ENCODE results near the gene SLC15A5. TPM values are rescaled to one million over a fixed set of nuclear protein-coding genes. Genes with fewer than 3 reads are reported as not detected.

Gene SLC15A5
- total RNA-seq, 2 donors from 2014 or later: not detected

DNA sequence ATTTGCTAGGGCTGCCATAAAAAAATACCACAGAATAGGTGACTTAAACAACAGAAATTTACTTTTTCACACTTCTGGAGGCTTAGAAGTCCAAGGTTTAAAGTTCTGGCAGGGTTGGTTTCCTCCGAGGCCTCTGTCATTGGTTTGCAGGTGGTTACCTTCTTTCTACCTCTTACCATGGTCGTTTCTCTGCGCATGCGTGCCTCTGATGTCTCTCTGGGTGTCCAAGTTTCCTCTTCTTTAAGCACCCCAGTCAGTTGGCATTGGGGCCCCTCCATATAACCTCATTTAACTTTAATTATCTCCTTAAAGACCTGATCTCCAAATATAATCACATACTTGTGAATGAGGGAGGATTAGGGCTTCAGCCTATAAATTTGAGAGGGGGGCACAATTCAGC lies 103.2 kb downstream of the SLC15A5 start:
- Histone ChIP-seq H3K27me3 (no peaks in the 10 kb centered on the region), H3K27ac (no peak overlapping the region), H3K4me3 (no peak overlapping the region), H3K9me3 (no peaks in the 10 kb centered on the region), H3K36me3 (no peaks in the 10 kb centered on the region), H3K4me1 (no peaks in the 10 kb centered on the region)
- DNase-seq (ENCODE audit: low spot score): no peak
- TF ChIP-seq, protein P1, sequence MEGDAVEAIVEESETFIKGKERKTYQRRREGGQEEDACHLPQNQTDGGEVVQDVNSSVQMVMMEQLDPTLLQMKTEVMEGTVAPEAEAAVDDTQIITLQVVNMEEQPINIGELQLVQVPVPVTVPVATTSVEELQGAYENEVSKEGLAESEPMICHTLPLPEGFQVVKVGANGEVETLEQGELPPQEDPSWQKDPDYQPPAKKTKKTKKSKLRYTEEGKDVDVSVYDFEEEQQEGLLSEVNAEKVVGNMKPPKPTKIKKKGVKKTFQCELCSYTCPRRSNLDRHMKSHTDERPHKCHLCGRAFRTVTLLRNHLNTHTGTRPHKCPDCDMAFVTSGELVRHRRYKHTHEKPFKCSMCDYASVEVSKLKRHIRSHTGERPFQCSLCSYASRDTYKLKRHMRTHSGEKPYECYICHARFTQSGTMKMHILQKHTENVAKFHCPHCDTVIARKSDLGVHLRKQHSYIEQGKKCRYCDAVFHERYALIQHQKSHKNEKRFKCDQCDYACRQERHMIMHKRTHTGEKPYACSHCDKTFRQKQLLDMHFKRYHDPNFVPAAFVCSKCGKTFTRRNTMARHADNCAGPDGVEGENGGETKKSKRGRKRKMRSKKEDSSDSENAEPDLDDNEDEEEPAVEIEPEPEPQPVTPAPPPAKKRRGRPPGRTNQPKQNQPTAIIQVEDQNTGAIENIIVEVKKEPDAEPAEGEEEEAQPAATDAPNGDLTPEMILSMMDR (IDR thresholded peaks at IDR 0.05): no peak

- H3K27me3 ChIP-seq: no peaks in the 10 kb centered on the region
- H3K27ac ChIP-seq: no peak overlapping the region
- DNase-seq (ENCODE audit: low spot score): no peak
- H3K4me1 ChIP-seq: no peaks in the 10 kb centered on the region
- TF ChIP-seq, protein P1 (IDR thresholded peaks at IDR 0.05): no peak
- H3K4me3 ChIP-seq: no peak overlapping the region
- H3K9me3 ChIP-seq: no peaks in the 10 kb centered on the region
- H3K36me3 ChIP-seq: no peaks in the 10 kb centered on the region
These were observed 106.1 kb downstream of the SLC15A5 start for GRCh38 chr12:16171348-16171747.

GRCh38 chr12:16168078-16168477 lies 109.4 kb downstream of the SLC15A5 start:
- no peaks in the 10 kb centered on the region for H3K36me3 ChIP-seq
- H3K4me3 ChIP-seq: no peak overlapping the region
- no peaks in the 10 kb centered on the region for H3K9me3 ChIP-seq
- no peak for DNase-seq (ENCODE audit: low spot score)
- no peaks in the 10 kb centered on the region for H3K27me3 ChIP-seq
- no peaks in the 10 kb centered on the region for H3K4me1 ChIP-seq
- no peak overlapping the region for H3K27ac ChIP-seq
- TF ChIP-seq, protein P1 (IDR thresholded peaks at IDR 0.05): no peak

DNA sequence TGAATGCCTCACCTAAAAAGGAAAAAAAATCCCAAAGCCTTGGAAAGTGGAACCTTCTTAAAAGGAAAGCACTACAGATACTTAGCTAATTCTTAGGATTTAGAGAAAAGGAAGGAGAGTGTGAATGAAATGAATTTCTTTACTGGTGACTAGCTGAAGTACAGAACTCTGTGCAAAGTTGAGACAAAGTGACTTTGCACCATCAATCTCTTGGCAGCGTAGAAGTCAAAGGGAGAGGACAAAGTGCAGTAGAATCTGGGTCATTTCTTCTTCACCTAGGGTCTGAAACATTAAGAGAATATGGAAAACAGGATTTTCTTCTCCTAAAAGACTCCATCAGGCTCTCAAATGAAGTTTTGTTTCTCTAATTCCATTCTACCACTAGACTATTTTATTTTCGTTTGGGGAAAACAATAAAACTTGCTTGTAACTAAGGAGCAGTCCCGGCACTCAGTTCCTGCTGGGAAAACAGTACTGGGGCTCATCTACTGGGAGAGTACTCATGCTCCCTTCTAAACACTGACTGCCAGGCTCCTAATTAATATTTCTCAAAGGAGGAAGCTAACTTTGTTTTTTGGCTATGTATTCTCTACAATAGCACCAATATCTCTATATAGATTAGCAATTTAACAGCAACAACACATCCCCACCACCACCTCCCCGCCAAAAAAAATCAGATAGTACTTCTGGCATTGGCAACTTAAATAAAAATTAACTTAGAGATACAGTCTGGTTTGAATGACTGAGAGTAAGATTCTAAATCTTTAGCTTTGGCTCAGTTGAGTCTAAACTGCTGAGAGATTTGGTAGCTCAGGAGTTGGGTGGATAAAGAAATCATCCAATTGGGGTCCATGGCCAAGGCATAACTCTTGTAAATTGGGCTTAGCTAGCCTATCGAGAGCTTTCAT lies 110.7 kb downstream of the SLC15A5 start:
- no peaks in the 10 kb centered on the region for H3K9me3 ChIP-seq
- DNase-seq (ENCODE audit: low spot score): no peak
- H3K27ac ChIP-seq: peak overlapping the region in 1 of 2 donors; percentile 27
- H3K36me3 ChIP-seq: no peaks in the 10 kb centered on the region
- no peaks in the 10 kb centered on the region for H3K4me1 ChIP-seq
- H3K27me3 ChIP-seq: no peaks in the 10 kb centered on the region
- TF ChIP-seq, protein P1 (IDR thresholded peaks at IDR 0.05): no peak
- no peak overlapping the region for H3K4me3 ChIP-seq

DNA sequence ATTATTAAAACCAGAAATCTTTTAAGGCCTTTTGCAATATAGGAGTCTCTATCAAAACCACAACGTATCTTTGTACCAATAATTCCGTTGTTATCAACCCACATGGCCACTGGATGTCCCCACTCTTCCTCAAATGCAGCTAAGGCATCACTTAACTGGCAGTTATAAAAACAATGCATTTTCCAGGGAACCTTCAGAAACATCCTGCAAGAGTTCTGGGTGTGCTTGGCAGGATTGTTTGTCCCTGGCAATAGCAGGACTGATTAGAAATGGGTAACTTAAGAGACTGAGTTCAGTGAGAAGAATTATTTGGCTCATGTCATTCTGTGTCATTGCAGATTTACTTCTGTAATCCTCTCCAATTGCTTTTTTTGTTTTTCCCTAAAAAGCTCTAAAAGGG lies 112.0 kb downstream of the SLC15A5 start:
- DNase-seq (ENCODE audit: low spot score): peak; percentile 68
- H3K27ac ChIP-seq: no peak overlapping the region
- no peaks in the 10 kb centered on the region for H3K36me3 ChIP-seq
- H3K4me3 ChIP-seq: no peak overlapping the region
- TF ChIP-seq, protein P1 (IDR thresholded peaks at IDR 0.05): peak in 1 of 2 donors; percentile 48
- H3K27me3 ChIP-seq: no peaks in the 10 kb centered on the region
- H3K4me1 ChIP-seq: no peaks in the 10 kb centered on the region
- H3K9me3 ChIP-seq: no peaks in the 10 kb centered on the region

Data from right atrium auricular region (tissue), 2 donors.